HEK293 (cell line): ENCODE results near the gene CROCC.

Experiments
- CTCF ChIP-seq: fragments of 450-650 bp; formaldehyde crosslinking; IDR thresholded peaks from 2 replicates; pipeline ENCODE4 v1.5.1; 2016; ENCODE audit warnings: missing biosample characterization, missing genetic modification characterization
- GFI1B ChIP-seq: fragments of 450-650 bp; formaldehyde crosslinking; IDR thresholded peaks from 2 replicates; pipeline ENCODE4 v1.5.1; 2016; ENCODE audit warnings: missing biosample characterization, missing genetic modification characterization
- YY2 ChIP-seq: fragments of 450-650 bp; formaldehyde crosslinking; IDR thresholded peaks from 2 replicates; pipeline ENCODE4 v1.5.1; 2016; ENCODE audit warnings: missing biosample characterization, missing genetic modification characterization
- ZBTB7A ChIP-seq: fragments of 450-650 bp; formaldehyde crosslinking; IDR thresholded peaks from 2 replicates; pipeline ENCODE4 v1.5.1; 2016; ENCODE audit warnings: low read depth, missing biosample characterization, missing genetic modification characterization

GRCh38 chr1:16915627-16915973 is 6.1 kb upstream of the CROCC start:
- TF ChIP-seq ZBTB7A (no peak), YY2 (tag by site-specific recombination) (no peak), GFI1B (no peak), CTCF (tag by site-specific recombination) (0 out of 2 replicates have a peak, but pooled peaks have one; percentile 10)
